GM12892 (cell line): ENCODE measurements around the gene TMEM40.

Source experiments
- POLR2A ChIP-seq: IDR thresholded peaks from 2 replicates; pipeline ENCODE4 v1.6.1; 2011; ENCODE audit warnings: low read depth, low read length, control low read depth
- POLR2AphosphoS5 ChIP-seq: IDR thresholded peaks from 2 replicates; pipeline ENCODE4 v1.6.1; 2011; ENCODE audit warnings: low read depth, low read length, control low read depth
- TAF1 ChIP-seq: IDR thresholded peaks from 2 replicates; pipeline ENCODE4 v1.6.1; 2011; ENCODE audit warnings: low read depth, mild to moderate bottlenecking, control low read depth, low read length, borderline replicate concordance

DNA sequence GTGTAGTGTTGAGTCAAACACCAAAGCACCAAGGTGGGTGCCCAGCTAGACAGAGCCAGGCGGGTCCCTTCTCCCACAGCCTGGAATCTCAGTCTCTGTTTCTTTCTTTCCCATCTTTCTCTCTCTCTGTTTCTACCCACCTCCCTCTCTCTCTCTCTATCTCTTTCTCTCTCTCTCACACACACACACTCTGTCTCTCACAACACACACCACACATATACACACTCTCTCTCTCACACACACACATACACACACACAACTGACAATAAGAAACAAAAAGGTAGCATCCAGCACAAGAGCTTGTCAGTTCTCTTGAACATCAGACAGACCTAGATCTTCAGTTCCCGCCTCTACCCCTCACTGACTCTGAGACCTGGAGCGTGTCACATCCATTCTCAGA is 2.4 kb downstream of the TMEM40 start:
- TF ChIP-seq POLR2A (no peak), POLR2AphosphoS5 (no peak), TAF1 (no peak)
